HepG2 (cell line): Measurements from ENCODE around the gene ALDOA. TPM values are rescaled to one million over a fixed set of nuclear protein-coding genes. Genes with fewer than 3 reads are reported as not detected.
A peak's percentile ranks its signal among the peaks of the same experiment; 100 is the strongest.

Experiments used
- CHD2 ChIP-seq: IDR thresholded peaks from 2 replicates; pipeline ENCODE4 v1.6.1; 2011; ENCODE audit warnings: low read depth, low read length, improper control_type of control experiment
- FOXO1 ChIP-seq: sonication (generic); formaldehyde crosslinking; IDR thresholded peaks from 2 replicates; pipeline ENCODE4 v1.4.0; 2020; ENCODE audit warnings: missing genetic modification reagents
- HHEX ChIP-seq: IDR thresholded peaks from 2 replicates; pipeline ENCODE4 v1.6.1; 2016; ENCODE audit warnings: control low read depth
- HNF4G ChIP-seq, 2 experiments: sonication (generic) in 1 of 2; formaldehyde crosslinking in 1 of 2; IDR thresholded peaks; 2 replicates each; pipeline versions ENCODE4 v1.4.0 to v1.6.1; 2011 to 2020; ENCODE audit warnings: borderline replicate concordance in 2 of 2, low read depth in 2 of 2, mild to moderate bottlenecking in 2 of 2, low read length in 1 of 2, missing genetic modification reagents in 1 of 2, moderate library complexity in 1 of 2
- KLF16 ChIP-seq, 2 experiments: sonication (generic) in 1 of 2; formaldehyde crosslinking in 1 of 2; IDR thresholded peaks; 2 replicates each; pipeline versions ENCODE4 v1.6.1 to v1.8.0; 2016 to 2023; ENCODE audit warnings: missing genetic modification reagents in 2 of 2, missing compliant biosample characterization in 1 of 2
- NCOR1 ChIP-seq: fragments of 200-600 bp; sonication (generic); IDR thresholded peaks from 2 replicates; pipeline ENCODE4 v1.7.0; 2017; ENCODE audit warnings: antibody characterized with exemption, low read length, borderline replicate concordance
- NR1H2 ChIP-seq: sonication (generic); formaldehyde crosslinking; IDR thresholded peaks from 2 replicates; pipeline ENCODE4 v1.8.1; 2022; ENCODE audit warnings: low read depth, missing genetic modification reagents, borderline replicate concordance
- SATB2 ChIP-seq: sonication (generic); formaldehyde crosslinking; IDR thresholded peaks from 2 replicates; pipeline ENCODE4 v1.5.0; 2020; ENCODE audit warnings: missing genetic modification reagents
- TOPORS ChIP-seq: sonication (generic); formaldehyde crosslinking; IDR thresholded peaks from 2 replicates; pipeline ENCODE4 v1.8.0; 2023; ENCODE audit warnings: mild to moderate bottlenecking, missing genetic modification reagents
- ZC3H4 ChIP-seq: sonication (generic); formaldehyde crosslinking; IDR thresholded peaks from 2 replicates; pipeline ENCODE4 v1.4.0; 2020; ENCODE audit warnings: missing genetic modification reagents, borderline replicate concordance
- ZNF12 ChIP-seq: sonication (generic); formaldehyde crosslinking; IDR thresholded peaks from 2 replicates; pipeline ENCODE4 v1.5.0; 2020; ENCODE audit warnings: missing genetic modification reagents
- ZNF234 ChIP-seq: sonication (generic); formaldehyde crosslinking; conservative IDR thresholded peaks from 2 replicates; pipeline ENCODE4 v1.5.1; 2020; ENCODE audit warnings: mild to moderate bottlenecking, missing genetic modification reagents
- ZNF496 ChIP-seq: sonication (generic); formaldehyde crosslinking; IDR thresholded peaks from 2 replicates; pipeline ENCODE4 v1.8.1; 2023; ENCODE audit warnings: mild to moderate bottlenecking, moderate library complexity, missing genetic modification reagents; ENCODE audit not compliant: insufficient replicate concordance
- ZNF598 ChIP-seq: sonication (generic); formaldehyde crosslinking; IDR thresholded peaks from 2 replicates; pipeline ENCODE4 v1.5.1; 2020; ENCODE audit warnings: mild to moderate bottlenecking, missing genetic modification reagents, borderline replicate concordance
- ZNF891 ChIP-seq: sonication (generic); formaldehyde crosslinking; IDR thresholded peaks from 2 replicates; pipeline ENCODE4 v1.5.0; 2020; ENCODE audit warnings: mild to moderate bottlenecking, missing genetic modification reagents
- polyA plus RNA-seq, 8 experiments: library from polyadenylated mRNA; depleted of rRNA in 3 of 8; stranded (reverse) in 7 of 8; unstranded in 1 of 8; fragments of >200 nt; fragmentation: Illumina TruSeq in 4 of 8; extraction: Trizol in 4 of 8; gene quantifications; 2 replicates each; pipeline versions ENCODE4 v1.2.1 to v1.2.3, GENCODE V29; 2011 to 2016; ENCODE audit warnings: low read depth in 4 of 8, missing spikeins in 1 of 8, mixed read lengths in 1 of 8; ENCODE audit not compliant: insufficient read depth in 1 of 8
- total RNA-seq, 5 experiments: library from RNA; depleted of rRNA; stranded (reverse); fragments of >200 nt; fragmentation: Illumina TruSeq; extraction: Trizol; gene quantifications; 2 replicates each; pipeline ENCODE4 v1.2.3, GENCODE V29; 2016; ENCODE audit warnings: low read depth in 1 of 5
- TF ChIP-seq, protein P1 (sequence below): sonication (generic); formaldehyde crosslinking; IDR thresholded peaks from 2 replicates; pipeline ENCODE4 v1.4.0; 2020; ENCODE audit warnings: missing genetic modification reagents, mild to moderate bottlenecking, borderline replicate concordance
- TF ChIP-seq, protein P2 (sequence below): sonication (generic); formaldehyde crosslinking; IDR thresholded peaks from 2 replicates; pipeline ENCODE4 v1.5.0; 2020; ENCODE audit warnings: mild to moderate bottlenecking, missing genetic modification reagents, borderline replicate concordance

ALDOA gene
- total and polyA plus RNA-seq, 2 of the 13 experiments (the other 11 are each of a cell fraction or from before 2014, with no cell fraction given): 925 to 1,884 TPM

- TF ChIP-seq ZNF12 (CRISPR knock-in tag) (no peak), HNF4G (IDR thresholded peaks at IDR 0.05; ENCODE audit: borderline replicate concordance, low read depth, low read length) (no peak), HNF4G (CRISPR knock-in tag; IDR thresholded peaks at IDR 0.05; ENCODE audit: borderline replicate concordance, low read depth) (peak; percentile 14; the same call in 1 of the 2 replicates), TOPORS (no peak; the same call in 1 of the 2 replicates), HHEX (no peak), SATB2 (CRISPR knock-in tag) (no peak), ZC3H4 (CRISPR knock-in tag) (no peak), CHD2 (no peak), ZNF598 (CRISPR knock-in tag) (0 out of 2 replicates have a peak, but pooled peaks have one; percentile 43), ZNF496 (CRISPR knock-in tag) (no peak), NR1H2 (CRISPR knock-in tag) (no peak), ZNF891 (CRISPR knock-in tag) (no peak), ZNF234 (CRISPR knock-in tag) (no peak), NCOR1 (no peak), FOXO1 (CRISPR knock-in tag) (no peak), KLF16 (CRISPR knock-in tag; IDR thresholded peaks at IDR 0.05) (no peak; a peak in 1 of 4 replicates)
- TF ChIP-seq, protein P1, sequence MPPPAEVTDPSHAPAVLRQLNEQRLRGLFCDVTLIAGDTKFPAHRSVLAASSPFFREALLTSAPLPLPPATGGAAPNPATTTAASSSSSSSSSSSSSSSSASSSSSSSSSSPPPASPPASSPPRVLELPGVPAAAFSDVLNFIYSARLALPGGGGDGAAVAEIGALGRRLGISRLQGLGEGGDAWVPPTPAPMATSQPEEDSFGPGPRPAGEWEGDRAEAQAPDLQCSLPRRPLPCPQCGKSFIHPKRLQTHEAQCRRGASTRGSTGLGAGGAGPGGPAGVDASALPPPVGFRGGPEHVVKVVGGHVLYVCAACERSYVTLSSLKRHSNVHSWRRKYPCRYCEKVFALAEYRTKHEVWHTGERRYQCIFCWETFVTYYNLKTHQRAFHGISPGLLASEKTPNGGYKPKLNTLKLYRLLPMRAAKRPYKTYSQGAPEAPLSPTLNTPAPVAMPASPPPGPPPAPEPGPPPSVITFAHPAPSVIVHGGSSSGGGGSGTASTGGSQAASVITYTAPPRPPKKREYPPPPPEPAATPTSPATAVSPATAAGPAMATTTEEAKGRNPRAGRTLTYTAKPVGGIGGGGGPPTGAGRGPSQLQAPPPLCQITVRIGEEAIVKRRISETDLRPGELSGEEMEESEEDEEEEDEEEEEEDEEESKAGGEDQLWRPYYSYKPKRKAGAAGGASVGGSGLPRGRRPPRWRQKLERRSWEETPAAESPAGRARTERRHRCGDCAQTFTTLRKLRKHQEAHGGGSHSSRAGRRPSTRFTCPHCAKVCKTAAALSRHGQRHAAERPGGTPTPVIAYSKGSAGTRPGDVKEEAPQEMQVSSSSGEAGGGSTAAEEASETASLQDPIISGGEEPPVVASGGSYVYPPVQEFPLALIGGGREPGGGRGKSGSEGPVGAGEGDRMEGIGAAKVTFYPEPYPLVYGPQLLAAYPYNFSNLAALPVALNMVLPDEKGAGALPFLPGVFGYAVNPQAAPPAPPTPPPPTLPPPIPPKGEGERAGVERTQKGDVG (CRISPR knock-in tag): 0 out of 2 replicates have a peak, but pooled peaks have one; percentile 27
- TF ChIP-seq, protein P2, sequence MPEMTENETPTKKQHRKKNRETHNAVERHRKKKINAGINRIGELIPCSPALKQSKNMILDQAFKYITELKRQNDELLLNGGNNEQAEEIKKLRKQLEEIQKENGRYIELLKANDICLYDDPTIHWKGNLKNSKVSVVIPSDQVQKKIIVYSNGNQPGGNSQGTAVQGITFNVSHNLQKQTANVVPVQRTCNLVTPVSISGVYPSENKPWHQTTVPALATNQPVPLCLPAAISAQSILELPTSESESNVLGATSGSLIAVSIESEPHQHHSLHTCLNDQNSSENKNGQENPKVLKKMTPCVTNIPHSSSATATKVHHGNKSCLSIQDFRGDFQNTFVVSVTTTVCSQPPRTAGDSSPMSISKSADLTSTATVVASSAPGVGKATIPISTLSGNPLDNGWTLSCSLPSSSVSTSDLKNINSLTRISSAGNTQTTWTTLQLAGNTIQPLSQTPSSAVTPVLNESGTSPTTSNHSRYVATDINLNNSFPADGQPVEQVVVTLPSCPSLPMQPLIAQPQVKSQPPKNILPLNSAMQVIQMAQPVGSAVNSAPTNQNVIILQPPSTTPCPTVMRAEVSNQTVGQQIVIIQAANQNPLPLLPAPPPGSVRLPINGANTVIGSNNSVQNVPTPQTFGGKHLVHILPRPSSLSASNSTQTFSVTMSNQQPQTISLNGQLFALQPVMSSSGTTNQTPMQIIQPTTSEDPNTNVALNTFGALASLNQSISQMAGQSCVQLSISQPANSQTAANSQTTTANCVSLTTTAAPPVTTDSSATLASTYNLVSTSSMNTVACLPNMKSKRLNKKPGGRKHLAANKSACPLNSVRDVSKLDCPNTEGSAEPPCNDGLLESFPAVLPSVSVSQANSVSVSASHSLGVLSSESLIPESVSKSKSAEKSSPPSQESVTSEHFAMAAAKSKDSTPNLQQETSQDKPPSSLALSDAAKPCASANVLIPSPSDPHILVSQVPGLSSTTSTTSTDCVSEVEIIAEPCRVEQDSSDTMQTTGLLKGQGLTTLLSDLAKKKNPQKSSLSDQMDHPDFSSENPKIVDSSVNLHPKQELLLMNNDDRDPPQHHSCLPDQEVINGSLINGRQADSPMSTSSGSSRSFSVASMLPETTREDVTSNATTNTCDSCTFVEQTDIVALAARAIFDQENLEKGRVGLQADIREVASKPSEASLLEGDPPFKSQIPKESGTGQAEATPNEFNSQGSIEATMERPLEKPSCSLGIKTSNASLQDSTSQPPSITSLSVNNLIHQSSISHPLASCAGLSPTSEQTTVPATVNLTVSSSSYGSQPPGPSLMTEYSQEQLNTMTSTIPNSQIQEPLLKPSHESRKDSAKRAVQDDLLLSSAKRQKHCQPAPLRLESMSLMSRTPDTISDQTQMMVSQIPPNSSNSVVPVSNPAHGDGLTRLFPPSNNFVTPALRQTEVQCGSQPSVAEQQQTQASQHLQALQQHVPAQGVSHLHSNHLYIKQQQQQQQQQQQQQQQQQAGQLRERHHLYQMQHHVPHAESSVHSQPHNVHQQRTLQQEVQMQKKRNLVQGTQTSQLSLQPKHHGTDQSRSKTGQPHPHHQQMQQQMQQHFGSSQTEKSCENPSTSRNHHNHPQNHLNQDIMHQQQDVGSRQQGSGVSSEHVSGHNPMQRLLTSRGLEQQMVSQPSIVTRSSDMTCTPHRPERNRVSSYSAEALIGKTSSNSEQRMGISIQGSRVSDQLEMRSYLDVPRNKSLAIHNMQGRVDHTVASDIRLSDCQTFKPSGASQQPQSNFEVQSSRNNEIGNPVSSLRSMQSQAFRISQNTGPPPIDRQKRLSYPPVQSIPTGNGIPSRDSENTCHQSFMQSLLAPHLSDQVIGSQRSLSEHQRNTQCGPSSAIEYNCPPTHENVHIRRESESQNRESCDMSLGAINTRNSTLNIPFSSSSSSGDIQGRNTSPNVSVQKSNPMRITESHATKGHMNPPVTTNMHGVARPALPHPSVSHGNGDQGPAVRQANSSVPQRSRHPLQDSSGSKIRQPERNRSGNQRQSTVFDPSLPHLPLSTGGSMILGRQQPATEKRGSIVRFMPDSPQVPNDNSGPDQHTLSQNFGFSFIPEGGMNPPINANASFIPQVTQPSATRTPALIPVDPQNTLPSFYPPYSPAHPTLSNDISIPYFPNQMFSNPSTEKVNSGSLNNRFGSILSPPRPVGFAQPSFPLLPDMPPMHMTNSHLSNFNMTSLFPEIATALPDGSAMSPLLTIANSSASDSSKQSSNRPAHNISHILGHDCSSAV (CRISPR knock-in tag): no peak
Observed at GRCh38 chr16:30095166-30096078, 29.9 kb downstream of the ALDOA start (continued).
